ENCODE data around the gene GNAO1.

GRCh38 chr16:56336711-56337110 lies 145.4 kb downstream of the GNAO1 start:
- TF ChIP-seq CTCF (IDR thresholded peaks at IDR 0.05) (no peak), POLR2A (IDR thresholded peaks at IDR 0.05) (no peak), POLR2AphosphoS5 (IDR thresholded peaks at IDR 0.05) (no peak), EP300 (IDR thresholded peaks at IDR 0.05) (no peak)
